CD1c-positive myeloid dendritic cell (primary cell): ENCODE results near the gene GALNT2.
A peak's percentile ranks its signal among the peaks of the same experiment; 100 is the strongest.

Source experiments
- DNase-seq: peaks from one replicate; pipeline ENCODE4 v3.0.0-alpha.2; 2016; ENCODE audit errors: extremely low spot score

GALNT2 gene

DNA sequence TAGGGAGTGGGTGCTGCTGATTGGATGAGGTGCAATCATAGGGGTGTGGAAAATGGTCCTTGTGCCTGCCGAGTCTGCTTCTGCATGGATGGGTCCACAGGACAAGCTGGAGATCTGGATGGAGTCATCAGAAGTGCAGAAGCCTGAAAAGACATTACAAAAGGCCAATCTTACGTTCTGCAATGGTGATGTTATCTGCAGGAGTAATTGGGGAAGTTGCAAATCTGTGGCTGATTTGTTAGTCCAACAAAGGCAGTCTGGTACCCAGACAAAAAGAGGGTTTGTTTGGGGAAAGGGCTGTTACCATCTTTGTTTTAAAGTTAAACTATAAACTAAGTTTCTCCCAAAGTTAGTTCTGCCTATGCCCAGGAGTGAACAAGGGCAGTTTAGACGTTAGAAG is 192.6 kb downstream of the GALNT2 start:
- DNase-seq, result no peak

DNA sequence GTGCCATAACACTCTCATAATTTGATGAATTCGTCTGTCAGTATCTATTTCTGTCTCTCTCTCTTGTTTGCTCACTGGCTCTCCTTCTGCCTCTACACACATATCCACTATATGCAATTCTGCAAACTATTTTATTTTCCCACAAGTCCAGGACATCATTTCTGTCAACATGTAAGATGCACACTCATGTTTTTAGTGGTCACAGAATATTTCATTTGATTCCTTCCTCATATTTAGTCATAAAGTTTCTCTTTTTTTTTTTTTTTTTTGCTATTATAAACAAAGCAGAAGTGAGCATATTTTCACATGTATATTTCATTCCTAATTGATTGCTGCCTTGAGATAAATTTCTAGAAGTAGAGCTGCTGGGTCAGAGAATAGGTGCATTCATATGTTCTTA is 193.8 kb downstream of the GALNT2 start:
- DNase-seq, result peak; percentile 20

DNA sequence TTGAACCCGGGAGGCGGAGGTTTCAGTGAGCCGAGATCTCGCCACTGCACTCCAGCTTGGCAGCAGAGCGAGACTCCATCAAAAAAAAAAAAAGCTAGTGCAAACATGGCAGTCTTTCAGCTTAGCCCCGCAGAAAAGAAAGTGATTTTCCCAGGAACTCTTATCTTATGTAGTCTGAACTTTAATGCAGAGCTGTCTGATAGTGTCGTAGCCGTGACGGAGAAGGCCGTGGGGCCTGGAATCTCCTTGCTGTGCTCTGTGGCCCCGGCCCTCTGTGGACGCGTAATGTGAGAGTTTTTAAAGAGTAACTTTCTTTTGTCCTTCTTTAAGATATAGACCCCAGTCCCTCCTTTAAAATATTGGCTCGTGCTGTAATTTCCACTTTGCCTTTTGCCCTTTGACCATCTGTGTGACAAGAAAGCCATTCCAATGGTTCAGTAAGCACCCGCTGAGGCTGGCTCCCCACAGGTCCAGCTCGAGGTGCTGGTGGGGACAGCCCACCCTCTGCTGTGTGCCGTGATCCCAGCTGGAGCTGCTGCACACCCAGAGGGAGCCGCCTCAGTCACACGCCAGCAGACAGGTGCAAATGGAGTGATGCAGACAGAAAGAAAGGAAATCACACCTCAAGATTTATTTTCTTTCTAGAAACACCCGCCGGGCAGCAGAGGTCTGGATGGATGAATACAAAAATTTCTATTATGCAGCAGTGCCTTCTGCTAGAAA is 195.1 kb downstream of the GALNT2 start:
- DNase-seq, result no peak

DNA sequence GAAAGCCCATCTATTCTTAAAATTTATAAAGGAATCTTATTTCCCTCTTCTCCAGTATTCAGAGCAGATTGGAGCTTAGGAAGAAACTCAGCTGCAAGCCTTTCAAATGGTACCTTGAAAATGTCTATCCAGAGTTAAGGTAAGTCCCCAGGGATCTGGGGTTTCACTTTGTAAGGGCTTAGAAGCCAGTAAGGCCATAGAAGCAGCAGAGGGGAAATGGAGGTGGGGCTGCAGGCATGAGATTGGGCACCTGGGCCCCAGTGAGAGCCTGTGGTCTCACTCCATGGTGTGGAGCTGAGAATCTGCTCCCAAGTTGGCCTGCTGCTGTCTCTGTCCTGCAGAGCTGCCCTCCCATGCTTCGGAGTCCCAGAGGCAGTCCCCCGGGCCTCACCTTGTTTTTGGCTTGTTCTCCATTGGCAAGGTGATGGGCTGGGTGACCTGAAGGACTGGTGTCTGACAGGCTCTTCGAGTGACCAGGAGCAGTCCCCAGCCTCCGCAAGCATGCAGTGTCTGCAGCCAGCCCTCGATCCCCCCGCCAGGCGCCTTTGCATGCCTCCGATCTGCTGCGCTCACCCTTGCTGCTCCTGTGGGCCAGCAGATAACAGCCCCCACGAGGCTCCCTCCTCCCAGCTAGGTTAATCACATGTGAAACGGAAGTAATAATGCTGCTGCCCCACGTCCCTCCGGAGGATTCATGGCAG is 196.0 kb downstream of the GALNT2 start:
- DNase-seq, result no peak

DNA sequence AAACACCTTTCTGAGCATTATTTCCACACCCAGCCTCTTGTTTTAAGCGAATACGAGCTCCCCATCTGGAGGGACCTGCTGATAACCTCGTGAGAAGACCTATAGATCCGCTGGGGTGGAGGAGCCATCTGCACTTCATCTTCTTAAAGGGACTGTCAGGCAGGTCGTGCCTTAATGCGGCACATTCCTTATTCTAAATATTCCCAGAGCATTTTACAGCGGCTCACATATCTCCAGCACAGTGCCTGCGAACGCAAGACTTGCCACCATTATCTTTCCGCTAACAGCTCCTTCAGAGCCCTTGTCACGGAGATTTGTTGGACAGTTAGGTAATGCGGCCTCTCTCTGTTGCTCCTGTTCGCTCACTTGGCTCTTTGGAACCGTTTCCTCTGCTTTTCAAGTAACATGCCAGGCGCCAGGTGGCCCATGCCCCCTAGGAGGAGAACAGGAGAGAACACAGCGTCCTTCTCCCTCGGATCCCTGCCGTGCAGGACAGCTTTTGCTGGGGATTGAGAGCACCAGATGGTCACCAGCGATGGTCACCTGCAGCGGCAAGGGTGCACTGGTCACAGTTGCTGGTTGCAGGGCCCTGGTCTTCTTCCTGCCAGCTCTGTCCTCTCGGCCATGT is 196.6 kb downstream of the GALNT2 start:
- no peak for DNase-seq

DNA sequence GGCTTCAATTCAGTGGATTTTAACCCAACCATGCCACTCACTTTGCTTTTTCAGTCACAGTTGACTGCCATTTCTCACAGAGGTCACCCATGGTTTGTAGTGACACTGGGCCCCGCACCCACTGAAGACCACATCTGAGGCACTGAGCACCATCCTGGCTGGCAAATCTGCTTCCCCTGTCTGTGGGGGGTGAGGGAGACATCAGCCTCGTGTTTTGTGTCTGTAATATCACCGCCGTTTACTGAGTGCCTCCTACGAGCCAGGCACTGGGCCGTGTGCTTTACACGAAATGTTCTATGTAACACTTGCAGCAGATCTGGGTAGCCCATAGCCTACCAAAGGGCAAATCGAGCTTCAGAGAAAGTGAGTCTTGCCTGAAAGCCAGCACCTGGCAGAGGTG is 197.3 kb downstream of the GALNT2 start:
- DNase-seq, result no peak

DNA sequence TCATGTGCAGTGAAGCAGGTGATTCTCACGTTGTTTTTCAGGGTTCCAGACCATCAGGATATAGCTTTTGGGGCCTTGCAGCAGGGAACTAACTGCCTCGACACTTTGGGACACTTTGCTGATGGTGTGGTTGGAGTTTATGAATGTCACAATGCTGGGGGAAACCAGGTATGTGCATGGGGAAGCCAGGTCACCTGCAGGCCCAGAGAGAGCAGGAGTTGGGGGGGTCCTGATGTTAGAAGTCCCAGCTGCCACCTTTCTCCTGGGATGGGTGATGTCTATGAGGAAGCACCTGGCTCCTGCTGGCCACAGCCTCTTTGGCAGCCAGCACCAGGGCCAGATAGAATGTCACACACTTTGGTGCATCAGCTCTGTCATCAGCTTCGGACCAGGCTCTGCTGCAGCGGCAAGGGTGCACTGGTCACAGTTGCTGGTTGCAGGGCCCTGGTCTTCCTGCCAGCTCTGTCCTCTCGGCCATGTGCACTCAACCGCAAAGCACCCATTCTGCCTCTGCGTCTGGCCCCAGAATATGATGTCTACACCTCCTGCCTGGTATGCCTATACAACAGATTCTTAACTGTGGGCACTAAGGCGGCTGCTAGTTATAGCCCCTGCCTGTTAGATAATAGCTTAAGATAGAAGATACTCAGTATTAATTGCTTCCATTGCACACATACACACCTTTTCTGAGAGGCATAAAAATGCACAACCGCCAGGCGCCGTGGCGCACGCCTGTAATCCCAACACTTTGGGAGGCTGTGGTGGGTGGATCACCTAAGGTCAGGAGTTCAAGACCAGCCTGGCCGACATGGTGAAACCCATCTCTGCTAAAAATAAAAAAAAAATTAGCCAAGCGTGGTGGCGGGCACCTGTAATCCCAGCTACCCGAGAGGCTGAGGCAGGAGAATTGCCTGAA is 198.4 kb downstream of the GALNT2 start:
- DNase-seq, result no peak

DNA sequence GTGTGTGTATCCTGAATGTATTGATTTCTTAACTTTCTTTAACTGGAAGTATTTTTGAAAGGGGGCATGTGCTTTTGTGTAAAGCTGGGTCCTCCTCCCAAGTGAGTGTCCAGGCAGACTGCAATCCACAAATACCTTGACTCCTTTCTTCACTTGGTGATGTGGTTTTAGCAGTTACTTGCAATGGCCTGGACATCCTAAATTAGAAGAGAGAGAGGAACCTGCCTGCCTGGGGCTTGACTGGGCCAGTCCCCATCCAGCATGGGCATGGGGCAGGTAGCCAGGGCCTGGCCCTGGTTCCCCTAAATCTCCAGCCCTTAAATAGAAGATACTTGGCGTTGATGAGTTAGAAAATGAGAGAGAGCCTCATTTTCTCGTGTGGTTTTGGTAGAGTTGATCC is 199.4 kb downstream of the GALNT2 start:
- DNase-seq, result no peak

DNA sequence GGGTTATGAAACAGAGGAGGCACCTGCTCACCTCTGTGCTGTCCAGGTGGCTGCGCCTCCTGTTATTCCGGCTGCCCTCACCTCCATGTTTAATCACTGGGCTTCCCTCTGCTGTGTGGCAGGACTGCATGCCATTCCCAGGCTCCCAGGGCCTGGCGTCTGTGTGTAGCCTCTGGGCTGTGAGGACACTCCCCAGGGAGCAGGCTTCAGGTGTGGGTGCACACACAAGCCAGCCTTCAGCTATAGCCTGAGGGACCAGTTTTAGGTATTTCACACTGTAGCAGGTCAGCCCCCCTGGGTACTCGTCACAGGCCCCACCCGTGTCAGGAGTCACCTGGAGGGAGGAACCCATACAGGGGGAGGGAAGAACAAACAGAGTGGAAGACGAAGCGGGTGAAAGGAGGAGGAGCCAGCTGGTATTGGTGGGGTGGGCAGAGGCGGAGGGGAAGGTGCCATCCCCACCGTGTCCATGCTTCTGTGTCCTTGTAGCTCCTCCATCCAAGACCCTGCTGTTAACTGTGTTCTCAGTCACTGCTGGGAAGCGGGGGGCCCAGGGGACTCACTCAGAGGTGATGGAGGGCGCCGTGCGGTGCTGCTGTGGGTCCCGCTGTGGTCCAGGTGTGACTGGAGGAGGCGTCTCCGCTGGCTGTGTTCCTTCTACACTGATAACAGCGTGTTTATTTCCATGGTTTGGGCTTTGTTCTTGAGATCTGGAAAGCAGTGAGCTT is 200.5 kb downstream of the GALNT2 start:
- DNase-seq, result no peak

DNA sequence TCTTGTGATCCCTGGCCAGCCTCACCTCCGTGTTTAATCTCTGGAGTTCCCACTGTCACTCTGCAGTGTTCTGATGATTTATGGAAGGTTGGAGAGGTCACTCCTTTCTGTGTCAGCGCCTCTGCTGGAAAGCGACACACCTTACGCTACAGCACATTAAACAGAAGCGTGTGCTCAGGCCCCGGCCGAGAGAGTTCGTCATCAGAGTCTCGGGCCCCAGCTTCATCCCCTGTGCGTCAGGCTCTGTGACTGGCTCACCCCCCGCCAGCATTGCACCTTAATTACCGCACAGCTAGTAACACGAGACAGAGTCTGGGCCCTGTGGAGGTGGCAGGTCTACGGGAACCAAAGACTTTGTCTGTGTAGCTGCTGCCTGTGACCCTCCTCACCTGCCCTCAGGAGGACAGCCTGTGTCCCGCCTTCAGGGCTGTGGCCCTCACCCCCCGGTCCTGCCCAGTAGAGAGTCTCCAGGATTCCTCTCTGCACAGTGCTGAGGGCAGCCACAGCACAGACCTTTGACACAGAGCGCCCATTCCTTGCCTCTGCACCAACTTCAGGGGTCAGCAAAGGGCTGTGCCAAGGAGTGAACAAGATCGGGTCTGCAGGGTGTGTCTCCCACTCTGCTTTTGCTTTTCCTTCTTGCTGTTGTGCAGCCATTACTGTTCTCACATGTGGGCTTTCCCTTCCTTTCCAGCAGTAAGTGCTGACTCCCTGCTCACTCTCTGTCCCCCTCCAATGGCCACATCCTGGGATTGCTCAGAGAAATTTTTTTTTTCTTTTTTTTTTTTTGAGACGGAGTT is 201.5 kb downstream of the GALNT2 start:
- peak; percentile 35 for DNase-seq

DNA sequence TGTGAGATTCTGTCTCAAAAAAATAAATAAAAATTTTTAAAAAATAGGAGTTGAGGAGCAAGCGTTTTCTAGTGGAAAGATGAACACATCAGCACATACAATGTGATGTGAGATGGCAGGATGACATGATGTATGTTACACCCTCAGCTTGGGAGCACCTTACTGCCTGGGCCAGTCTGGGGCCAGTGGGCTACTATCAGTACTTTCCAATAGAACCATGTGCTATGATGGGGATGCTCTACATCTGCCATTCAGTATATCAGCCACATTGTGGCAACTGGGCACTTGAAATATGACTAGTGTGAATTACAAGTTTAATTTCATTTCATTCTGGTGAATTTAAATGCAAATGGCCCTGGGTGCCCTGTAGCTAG is 203.1 kb downstream of the GALNT2 start:
- no peak for DNase-seq

DNA sequence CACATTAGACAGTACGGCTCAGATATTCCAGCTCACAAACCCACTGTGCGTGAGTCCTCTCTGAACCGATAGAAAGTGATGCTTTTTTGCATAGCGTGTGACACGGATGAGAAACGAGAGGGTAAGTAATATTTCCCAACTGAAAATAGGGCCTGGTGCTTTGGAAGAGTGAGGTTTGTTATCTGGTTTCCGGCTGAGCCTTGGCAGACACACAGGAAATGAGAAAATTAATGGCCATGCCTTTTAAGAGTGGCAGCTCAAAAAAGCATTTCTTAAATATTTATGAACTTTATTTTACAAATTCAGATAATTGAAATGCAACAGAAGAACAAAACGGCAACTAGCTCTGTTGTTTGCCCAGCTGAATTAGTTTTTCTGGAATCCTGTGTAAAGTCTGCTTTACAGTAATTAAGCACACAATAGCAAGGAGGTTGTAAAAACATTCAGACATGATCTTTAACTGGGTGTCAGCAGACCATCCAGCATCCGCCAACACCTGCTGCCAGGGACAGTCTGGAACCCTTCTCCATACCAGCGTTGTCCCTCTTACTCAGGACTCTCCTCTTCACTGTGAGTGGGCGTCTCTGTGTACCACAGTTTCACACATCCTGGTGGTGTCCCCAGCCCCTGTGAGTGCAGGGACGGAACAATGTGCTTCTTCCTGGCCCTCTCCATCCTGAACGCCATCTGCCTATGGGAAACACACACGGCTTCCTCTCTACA is 203.7 kb downstream of the GALNT2 start:
- no peak for DNase-seq

DNA sequence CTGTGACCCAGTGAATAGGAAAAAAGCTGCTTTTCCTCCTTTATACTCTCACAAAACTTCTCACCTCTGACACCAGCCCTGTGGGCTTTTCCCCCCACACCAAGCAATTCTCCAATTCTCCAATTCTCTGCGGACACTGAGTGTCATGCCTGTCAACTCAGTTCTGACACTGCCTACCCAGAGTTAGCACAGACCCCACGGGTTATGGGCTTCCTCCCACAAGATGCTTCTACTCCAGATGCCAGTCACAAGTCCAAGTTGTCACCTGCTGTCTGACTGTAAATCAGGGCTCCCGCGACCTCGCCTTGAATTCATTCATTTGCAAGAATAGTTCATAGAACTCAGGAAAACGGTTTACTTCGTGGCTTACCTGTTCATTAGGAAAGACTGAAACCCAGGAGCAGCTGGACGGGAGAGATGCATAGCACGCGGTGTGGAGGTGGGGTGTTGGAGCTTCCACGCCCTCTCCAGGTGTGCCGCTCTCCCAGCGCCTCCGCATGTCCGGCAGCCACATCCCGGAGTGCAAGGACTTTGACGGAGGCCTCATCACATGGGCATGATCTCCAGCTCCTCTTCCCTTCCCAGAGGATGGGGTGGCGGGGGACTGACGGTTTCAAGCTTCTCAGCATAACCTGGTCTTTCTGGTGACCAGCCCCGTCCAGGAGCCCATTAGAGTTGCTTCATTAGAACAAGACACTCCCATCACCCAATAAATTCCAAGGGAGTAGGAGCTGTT is 204.4 kb downstream of the GALNT2 start:
- no peak for DNase-seq

DNA sequence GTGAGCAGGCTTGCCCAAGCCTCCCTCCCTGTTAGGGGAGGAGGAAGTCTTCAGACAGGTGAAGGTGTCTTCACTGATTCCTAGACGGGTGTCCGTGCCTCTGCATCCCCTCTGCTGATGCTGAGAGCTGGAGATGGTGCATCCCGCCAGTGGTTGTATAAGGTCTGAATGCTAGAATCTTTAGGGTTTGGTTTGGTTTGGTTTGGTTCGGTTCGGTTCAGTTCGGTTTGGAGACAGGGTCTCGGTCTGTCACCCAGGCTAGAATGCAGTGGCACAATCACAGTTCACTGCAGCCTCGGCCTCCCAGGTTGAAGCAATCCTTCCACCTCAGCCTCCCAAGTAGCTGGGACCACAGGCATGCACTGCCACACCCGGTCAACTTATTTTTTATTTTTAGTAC is 205.5 kb downstream of the GALNT2 start:
- DNase-seq, result no peak

DNA sequence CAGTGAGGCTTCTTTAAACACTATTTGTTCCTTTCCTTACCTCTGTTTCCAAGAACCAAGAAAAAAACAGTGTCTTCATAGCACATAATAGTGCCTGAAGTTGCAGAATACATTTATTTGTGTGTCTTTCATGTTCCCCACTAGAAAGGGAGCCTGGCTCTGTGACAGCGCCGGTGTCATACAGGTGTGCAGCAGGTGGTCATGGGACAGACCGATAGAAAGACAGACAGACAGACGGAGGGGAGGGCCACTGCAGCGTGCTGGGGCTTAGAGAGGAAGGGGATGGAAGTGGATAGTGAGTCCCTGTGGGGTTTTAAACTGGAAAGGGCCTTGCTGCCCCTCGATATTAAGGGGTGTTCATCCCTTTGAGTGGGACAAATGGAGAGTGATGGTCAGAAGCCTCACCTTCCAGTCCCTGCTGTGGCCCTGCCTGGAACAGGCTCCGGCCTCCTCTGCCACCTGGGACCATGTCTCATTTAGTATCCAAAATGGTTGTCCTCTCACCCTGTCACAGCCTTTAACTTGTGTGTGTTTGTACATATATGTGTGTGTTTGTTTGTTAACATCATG is 206.2 kb downstream of the GALNT2 start:
- DNase-seq, result no peak

DNA sequence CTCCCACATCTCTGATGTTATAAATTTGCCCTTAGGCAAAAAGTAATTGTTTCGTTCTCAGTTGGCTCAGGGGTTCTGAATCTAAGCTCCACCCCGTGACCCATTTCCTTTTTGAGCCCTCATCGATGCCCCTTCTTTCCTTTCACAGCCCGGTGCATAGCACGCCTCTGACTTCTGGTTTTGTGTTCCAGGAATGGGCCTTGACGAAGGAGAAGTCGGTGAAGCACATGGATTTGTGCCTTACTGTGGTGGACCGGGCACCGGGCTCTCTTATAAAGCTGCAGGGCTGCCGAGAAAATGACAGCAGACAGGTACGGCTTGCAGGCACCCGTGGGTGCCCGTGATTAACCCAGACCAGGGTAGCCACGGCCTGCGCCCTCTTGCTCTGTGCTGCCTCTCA is 207.2 kb downstream of the GALNT2 start:
- DNase-seq, result no peak

DNA sequence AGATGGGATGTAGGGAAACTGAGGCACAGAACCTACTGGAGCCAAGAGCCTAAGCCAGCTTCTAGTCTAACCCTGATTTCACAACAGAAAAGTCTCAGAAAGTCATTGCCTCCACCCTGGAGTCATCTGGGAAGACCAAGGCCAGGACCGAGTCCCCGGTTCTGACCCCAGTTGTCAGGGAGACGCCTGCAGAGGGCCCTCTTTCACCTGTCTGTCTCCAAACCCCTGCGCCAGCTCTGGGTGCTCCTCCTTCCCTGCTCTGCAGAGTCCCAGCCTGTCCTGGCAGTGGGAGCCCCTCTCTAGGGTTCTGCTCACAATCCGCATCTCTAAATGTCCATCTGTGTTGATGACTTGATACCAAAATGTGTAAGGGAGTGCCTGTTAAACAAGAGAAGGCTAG is 209.4 kb downstream of the GALNT2 start:
- no peak for DNase-seq

DNA sequence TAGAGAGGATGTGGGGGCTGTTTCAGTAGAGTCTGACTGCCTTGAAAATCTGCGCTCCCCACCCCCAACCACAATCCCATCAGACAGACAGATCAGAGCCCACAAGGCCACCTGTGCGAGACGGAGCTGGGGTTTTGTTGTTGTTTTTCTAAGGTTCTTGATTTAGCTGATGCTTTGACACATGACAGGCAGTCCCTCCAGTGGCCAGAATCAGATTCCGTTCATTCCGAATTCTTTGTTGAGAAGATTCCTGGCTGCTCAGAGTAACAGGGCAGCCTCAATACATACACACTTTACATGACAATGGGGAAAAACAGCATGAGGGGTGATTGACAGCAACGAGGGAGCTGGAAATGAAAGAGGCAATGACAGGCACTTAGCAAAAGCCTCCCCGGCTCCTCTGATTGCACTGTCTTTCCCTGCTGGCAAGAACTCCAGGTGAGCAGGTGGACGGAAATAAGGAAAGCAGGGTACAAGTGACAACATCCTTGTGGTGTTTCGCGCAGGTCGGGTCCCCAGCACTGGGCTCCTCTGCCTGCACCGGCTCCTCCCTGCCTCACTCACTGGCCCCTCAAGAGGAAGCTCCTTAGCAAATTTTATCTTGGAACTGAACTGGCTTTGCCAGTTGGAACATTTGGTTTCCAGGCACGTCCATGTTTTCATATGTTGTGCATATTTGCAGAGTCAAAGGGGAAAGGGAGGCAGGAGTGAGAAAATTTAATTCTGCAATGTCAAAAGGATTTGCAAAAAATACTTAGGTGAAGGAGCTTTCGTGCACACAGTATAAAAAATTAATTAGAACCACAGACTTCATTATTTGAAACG is 210.4 kb downstream of the GALNT2 start:
- no peak for DNase-seq
